Measurements from ENCODE around the gene TES. TPM values are rescaled to one million over a fixed set of nuclear protein-coding genes. Genes with fewer than 3 reads are reported as not detected.

TES gene
- total and polyA plus RNA-seq, 2 of the 13 experiments (the other 11 are each of a cell fraction or from before 2014, with no cell fraction given): 21.6 to 23.0 TPM

DNA sequence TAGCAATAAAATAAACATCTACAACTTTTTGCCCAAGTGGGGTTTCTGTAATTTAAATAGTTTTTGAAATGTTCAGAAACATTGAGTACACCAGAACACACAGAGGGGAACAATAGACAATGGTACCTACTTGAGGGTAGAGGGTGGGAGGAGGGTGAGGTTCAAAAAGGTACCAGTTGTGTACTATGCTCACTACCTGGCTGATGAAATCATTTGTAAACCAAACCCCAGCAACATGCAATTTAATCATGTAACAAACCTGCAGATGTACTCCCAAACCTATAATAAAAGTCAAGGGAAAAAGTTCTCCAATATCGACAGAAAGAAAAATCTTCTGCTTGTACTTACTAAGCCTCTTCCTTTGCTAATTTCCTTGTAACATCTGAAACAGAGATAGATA lies 4.2 kb upstream of the TES start:
- FAIRE-seq (no peak), ATAC-seq (no peak)
- TF ChIP-seq ZNF678 (CRISPR knock-in tag; IDR thresholded peaks at IDR 0.05) (no peak), ATF4 (CRISPR knock-in tag; IDR thresholded peaks at IDR 0.05) (peak in 1 of 2 experiments; percentile 75; a peak in 2 of 4 replicates), RFX5 (IDR thresholded peaks at IDR 0.05; ENCODE audit: low read depth, low read length) (no peak), MED8 (CRISPR knock-in tag; IDR thresholded peaks at IDR 0.05; ENCODE audit: insufficient replicate concordance) (no peak)

GRCh38 chr7:116208919-116209318 lies 1.4 kb upstream of the TES start:
- Histone ChIP-seq H3K36me3 (replicated peaks in 1 of 2; ENCODE audit: control insufficient read depth in 1 of 2, insufficient read depth in 2 of 2, low read length in 2 of 2) (no peaks in the 10 kb centered on the region), H3K9ac (ENCODE audit: insufficient read depth, low read depth, low read length) (no peak overlapping the region), H3K27me3 (ENCODE audit: control insufficient read depth in 1 of 2, insufficient read depth in 2 of 2, low read length in 2 of 2) (peaks cover 0 to 12% of the 10 kb centered on the region in 2 experiments; a peak in 2 of 5 replicates), H3K4me3 (replicated peaks in 1 of 3; ENCODE audit: insufficient read depth in 1 of 3, low read depth in 2 of 3, low read length in 3 of 3) (no peak overlapping the region), H3K9me3 (ENCODE audit: low read length) (no peaks in the 10 kb centered on the region), H3K27ac (ENCODE audit: extremely low read length, insufficient read depth, low read length) (no peak overlapping the region), H3K4me2 (ENCODE audit: low read depth, low read length) (no peak overlapping the region), H3K79me2 (ENCODE audit: insufficient read depth, low read length) (peaks cover 14% of the 10 kb centered on the region), H3K4me1 (ENCODE audit: insufficient read depth, low read length) (peaks cover 30% of the 10 kb centered on the region), H4K20me1 (ENCODE audit: insufficient read depth, low read length) (no peaks in the 10 kb centered on the region), H2AFZ (ENCODE audit: low read length) (no peak overlapping the region)
- intact Hi-C loops (cut with micrococcal nuclease; ENCODE audit: unreplicated experiment) (no loop called here), in situ Hi-C loops (cut with HindIII; ENCODE audit: extremely low pct_ligation_motif_present, low pct_unique_long_range_greater_than_20kb) (no loop called here)
- no peak for TF ChIP-seq ZNF598 (CRISPR knock-in tag; IDR thresholded peaks at IDR 0.05; ENCODE audit: borderline replicate concordance)
- TF ChIP-seq, protein P1, sequence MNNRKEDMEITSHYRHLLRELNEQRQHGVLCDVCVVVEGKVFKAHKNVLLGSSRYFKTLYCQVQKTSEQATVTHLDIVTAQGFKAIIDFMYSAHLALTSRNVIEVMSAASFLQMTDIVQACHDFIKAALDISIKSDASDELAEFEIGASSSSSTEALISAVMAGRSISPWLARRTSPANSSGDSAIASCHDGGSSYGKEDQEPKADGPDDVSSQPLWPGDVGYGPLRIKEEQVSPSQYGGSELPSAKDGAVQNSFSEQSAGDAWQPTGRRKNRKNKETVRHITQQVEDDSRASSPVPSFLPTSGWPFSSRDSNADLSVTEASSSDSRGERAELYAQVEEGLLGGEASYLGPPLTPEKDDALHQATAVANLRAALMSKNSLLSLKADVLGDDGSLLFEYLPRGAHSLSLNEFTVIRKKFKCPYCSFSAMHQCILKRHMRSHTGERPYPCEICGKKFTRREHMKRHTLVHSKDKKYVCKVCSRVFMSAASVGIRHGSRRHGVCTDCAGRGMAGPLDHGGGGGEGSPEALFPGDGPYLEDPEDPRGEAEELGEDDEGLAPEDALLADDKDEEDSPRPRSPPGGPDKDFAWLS (CRISPR knock-in tag; IDR thresholded peaks at IDR 0.05; ENCODE audit: borderline replicate concordance): no peak
- TF ChIP-seq HOXD1 (CRISPR knock-in tag; IDR thresholded peaks at IDR 0.05): no peak
- TF ChIP-seq, protein P2, sequence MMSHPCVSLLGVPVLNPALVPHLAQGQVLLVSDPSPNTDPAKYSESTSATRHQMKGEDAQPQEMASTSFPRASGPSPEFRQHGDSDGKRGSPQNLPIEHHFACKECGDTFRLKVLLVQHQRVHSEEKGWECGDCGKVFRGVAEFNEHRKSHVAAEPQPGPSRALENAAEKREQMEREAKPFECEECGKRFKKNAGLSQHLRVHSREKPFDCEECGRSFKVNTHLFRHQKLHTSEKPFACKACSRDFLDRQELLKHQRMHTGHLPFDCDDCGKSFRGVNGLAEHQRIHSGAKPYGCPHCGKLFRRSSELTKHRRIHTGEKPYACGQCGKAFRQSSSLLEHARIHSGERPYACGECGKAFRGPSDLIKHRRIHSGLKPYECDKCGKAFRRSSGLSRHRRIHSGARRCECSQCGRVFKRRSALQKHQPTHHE (CRISPR knock-in tag; IDR thresholded peaks at IDR 0.05; ENCODE audit: borderline replicate concordance): no peak
- no peak for TF ChIP-seq ZNF510 (CRISPR knock-in tag; IDR thresholded peaks at IDR 0.05; ENCODE audit: low read depth)
- WGBS (ENCODE audit: low lambda C conversion rate): 26% methylated on average over 1 of the region's 1 CpG
- DNase-seq (ENCODE audit: low spot score): no peak
- no peak for FAIRE-seq
- POLR2A ChIA-PET: no interaction called here
- BruUV-seq (replicated peaks): no TSS peak
- CTCF ChIA-PET (ENCODE audit: low intra/inter-chr PET ratio, low total read pairs): no interaction called here
- ATAC-seq: no peak

More for the DNA sequence above, 4.2 kb upstream of the TES start:
- Histone ChIP-seq H3K4me1 (ENCODE audit: insufficient read depth, low read length) (peaks cover 11% of the 10 kb centered on the region; the same call in 1 of the 2 replicates), H3K27me3 (ENCODE audit: control insufficient read depth in 1 of 2, insufficient read depth in 2 of 2, low read length in 2 of 2) (peaks cover 0 to 10% of the 10 kb centered on the region in 2 experiments; a peak in 2 of 5 replicates), H4K20me1 (ENCODE audit: insufficient read depth, low read length) (no peaks in the 10 kb centered on the region), H3K9ac (ENCODE audit: insufficient read depth, low read depth, low read length) (no peak overlapping the region), H3K36me3 (replicated peaks in 1 of 2; ENCODE audit: control insufficient read depth in 1 of 2, insufficient read depth in 2 of 2, low read length in 2 of 2) (no peaks in the 10 kb centered on the region), H3K27ac (ENCODE audit: extremely low read length, insufficient read depth, low read length) (no peak overlapping the region), H3K4me2 (ENCODE audit: low read depth, low read length) (no peak overlapping the region), H3K79me2 (ENCODE audit: insufficient read depth, low read length) (no peaks in the 10 kb centered on the region), H3K4me3 (replicated peaks in 1 of 3; ENCODE audit: insufficient read depth in 1 of 3, low read depth in 2 of 3, low read length in 3 of 3) (no peak overlapping the region), H3K9me3 (ENCODE audit: low read length) (no peaks in the 10 kb centered on the region), H2AFZ (ENCODE audit: low read length) (no peak overlapping the region)
- WGBS (ENCODE audit: low lambda C conversion rate): 0% methylated on average over 1 of the region's 1 CpG
- POLR2A ChIA-PET: no interaction called here
- in situ Hi-C loops (cut with HindIII; ENCODE audit: extremely low pct_ligation_motif_present, low pct_unique_long_range_greater_than_20kb) (no loop called here), intact Hi-C loops (cut with micrococcal nuclease; ENCODE audit: unreplicated experiment) (no loop called here)
- no peak for DNase-seq (ENCODE audit: low spot score)
- BruUV-seq (replicated peaks): no TSS peak
- CTCF ChIA-PET (ENCODE audit: low intra/inter-chr PET ratio, low total read pairs): no interaction called here

All from HepG2 (cell line).